HG03378 (cell line): ENCODE results near the gene ARHGAP44.
A peak's percentile ranks its signal among the peaks of the same experiment; 100 is the strongest.
"Not testable (repeated sequence)": the region's sequence is repeated elsewhere in the genome, so short reads cannot be mapped to it uniquely, and the experiment has no call there.

ENCODE experiments used
- ATAC-seq: cut with Tn5 transposase; IDR thresholded peaks from one replicate; pipeline ENCODE4 v1.9.1; 2021; ENCODE audit warnings: mild to moderate bottlenecking, moderate library complexity; ENCODE audit not compliant: unreplicated experiment

Gene ARHGAP44

GRCh38 chr17:12815642-12816141 is 26.4 kb downstream of the ARHGAP44 start:
- peak; percentile 100 for ATAC-seq

- no peak for ATAC-seq
These were observed 32.2 kb downstream of the ARHGAP44 start for GRCh38 chr17:12821376-12821940.

DNA sequence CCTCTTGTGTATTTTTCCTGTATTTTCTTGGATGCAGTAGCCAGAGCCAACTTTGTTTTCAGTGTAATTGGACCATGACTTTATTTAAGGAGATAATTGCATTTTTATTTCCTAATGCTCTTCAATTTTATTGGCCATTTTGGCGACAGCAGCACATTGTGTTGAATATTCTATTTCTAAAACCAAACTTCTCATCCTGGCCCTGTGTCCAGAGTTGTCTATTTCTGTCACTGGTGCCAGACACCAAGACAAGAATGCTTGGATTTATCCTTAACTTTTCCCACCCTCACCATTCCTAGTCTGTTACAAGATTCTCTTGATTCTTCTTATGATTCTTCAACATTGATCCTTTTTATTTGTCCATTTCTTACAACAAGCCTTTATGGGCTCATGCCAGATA is 37.1 kb downstream of the ARHGAP44 start:
- ATAC-seq = no peak

GRCh38 chr17:12830777-12831247 is 41.5 kb downstream of the ARHGAP44 start:
- ATAC-seq = no peak

GRCh38 chr17:12831839-12832238 is 42.5 kb downstream of the ARHGAP44 start:
- ATAC-seq = no peak

- no peak for ATAC-seq
These were observed 49.7 kb downstream of the ARHGAP44 start for GRCh38 chr17:12839042-12839441.

DNA sequence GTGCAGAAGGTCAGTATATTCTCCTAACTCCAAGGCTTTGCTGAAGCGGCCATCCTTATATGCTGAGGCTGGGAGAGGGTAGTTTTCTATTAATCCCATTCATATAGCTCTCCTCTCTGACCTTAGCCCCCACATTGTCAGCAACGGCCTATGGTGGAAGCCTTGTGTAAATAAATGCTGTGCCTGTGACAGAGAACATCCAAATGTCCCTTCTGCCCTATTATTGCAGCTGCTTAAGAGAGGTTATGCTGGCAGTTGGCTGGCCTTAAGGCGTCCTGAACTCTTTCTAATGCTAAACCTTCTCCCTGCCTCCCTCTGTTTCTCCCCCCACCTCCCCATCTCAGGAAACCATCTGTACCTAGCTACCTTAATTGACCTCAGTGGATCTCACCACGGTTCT is 53.6 kb downstream of the ARHGAP44 start:
- no peak for ATAC-seq

GRCh38 chr17:12850996-12851395 is 61.7 kb downstream of the ARHGAP44 start:
- no peak for ATAC-seq

GRCh38 chr17:12851901-12852435 is 62.7 kb downstream of the ARHGAP44 start:
- no peak for ATAC-seq

- no peak for ATAC-seq
These were observed 64.6 kb downstream of the ARHGAP44 start for GRCh38 chr17:12853921-12854320.

GRCh38 chr17:12856416-12856815 is 67.1 kb downstream of the ARHGAP44 start:
- ATAC-seq = no peak

GRCh38 chr17:12857592-12857991 is 68.3 kb downstream of the ARHGAP44 start:
- no peak for ATAC-seq

GRCh38 chr17:12859520-12859919 is 70.2 kb downstream of the ARHGAP44 start:
- ATAC-seq = peak; percentile 88

GRCh38 chr17:12865769-12866168 is 76.5 kb downstream of the ARHGAP44 start:
- ATAC-seq = no peak

- no peak for ATAC-seq
These were observed 76.9 kb downstream of the ARHGAP44 start for GRCh38 chr17:12866244-12866643.

DNA sequence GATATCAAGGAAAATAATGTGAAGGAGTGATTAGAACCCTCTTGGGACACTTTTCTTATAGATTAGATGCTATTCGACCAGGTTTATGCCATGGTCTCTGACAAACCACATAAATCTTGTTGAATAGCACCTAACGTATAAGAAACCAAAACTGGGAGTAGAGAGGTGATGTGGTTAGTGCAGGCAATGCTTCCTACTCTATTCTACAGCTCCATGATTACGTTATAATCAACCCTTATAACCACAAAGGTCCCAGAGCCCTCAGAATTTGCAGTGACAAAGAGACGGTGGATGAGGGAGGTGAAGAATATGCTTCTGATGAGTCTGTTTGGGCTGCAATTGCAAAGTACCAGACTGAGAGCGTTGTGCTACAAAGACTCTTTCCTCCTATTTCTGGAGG is 78.4 kb downstream of the ARHGAP44 start:
- ATAC-seq = no peak

DNA sequence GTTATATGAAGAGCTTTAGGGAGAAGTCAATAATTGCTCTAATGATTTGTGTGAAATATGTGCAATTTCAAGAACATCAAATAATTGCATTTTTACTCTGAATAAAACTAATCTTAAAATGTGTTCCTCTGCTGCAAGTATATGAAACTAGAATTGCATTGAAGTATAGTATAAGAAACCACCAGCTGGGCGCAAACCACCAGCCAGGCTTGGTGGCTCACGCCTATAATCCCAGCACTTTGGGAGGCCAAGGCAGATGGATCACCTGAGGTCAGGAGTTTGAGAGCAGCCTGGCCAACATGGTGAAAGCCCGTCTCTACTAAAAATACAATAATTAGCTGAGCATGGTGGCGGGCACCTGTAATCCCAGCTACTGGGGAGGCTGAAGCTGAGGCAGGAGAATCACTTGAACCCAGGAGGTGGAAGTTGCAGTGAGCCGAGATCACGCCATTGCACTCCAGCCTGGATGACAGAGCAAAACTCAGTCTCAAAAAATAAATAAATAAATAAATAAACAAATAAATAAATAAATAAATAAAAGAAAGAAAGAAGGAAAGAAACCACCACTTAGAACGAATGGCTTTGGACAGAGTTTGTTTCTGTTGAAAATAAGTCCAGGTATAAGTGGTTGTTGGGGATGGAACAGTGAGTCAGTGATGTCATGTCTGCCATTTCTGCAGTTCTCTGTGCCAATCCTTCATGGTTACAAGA is 84.3 kb downstream of the ARHGAP44 start:
- not testable (repeated sequence) for ATAC-seq

DNA sequence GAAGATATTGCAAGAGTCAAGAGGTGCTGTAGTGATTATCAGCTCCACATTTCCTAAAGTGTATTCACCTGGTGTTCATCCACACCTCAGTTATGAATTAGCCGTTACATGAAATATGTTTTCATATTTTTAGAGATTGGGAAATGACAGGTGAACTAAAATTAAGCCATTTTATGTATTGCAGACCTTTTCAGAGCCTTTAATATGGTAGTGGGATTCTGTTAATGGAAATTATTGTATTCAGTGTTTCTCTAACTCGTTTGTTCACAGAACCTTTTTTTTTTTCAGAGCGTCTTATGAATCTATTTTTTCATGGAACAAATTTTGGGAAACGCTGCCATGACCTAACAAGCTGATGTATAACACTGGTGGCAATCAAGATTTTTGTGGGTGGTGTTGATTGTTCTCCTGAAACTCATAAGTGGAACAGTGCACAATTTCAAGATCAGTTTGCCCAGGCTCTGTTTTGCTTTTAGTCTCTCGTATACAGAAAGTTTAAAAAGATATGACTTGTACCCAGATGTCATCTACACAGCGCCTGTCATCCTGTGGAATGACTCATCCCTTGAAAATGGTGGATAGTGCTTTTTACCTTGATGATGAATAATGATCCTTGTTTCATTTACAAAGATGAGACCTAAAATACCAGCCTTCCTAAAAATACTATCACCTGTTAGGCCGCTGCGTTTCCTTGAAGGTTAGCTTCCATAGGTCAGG is 88.8 kb downstream of the ARHGAP44 start:
- ATAC-seq = no peak

GRCh38 chr17:12879096-12879495 is 89.8 kb downstream of the ARHGAP44 start:
- not testable (repeated sequence) for ATAC-seq

GRCh38 chr17:12883472-12883871 is 94.2 kb downstream of the ARHGAP44 start:
- no peak for ATAC-seq

GRCh38 chr17:12887088-12887487 is 97.8 kb downstream of the ARHGAP44 start:
- no peak for ATAC-seq
